ENCODE results near the gene CD276.
A peak's percentile ranks its signal among the peaks of the same experiment; 100 is the strongest.
"Not testable (repeated sequence)": the region's sequence is repeated elsewhere in the genome, so short reads cannot be mapped to it uniquely, and the experiment has no call there.

The CD276 gene

GRCh38 chr15:73685981-73686380 is 1.8 kb downstream of the CD276 start:
- DNase-seq: no peak

GRCh38 chr15:73686781-73687256 is 2.6 kb downstream of the CD276 start:
- no peak for DNase-seq

GRCh38 chr15:73687351-73687750 is 3.2 kb downstream of the CD276 start:
- no peak for DNase-seq

GRCh38 chr15:73688455-73688854 is 4.3 kb downstream of the CD276 start:
- no peak for DNase-seq

- no peak for DNase-seq
These were observed 7.2 kb downstream of the CD276 start for GRCh38 chr15:73691396-73691795.

- DNase-seq: no peak
These were observed 10.2 kb downstream of the CD276 start for GRCh38 chr15:73694419-73694818.

GRCh38 chr15:73695773-73696640 is 11.8 kb downstream of the CD276 start:
- no peak for DNase-seq

GRCh38 chr15:73696641-73697001 is 12.4 kb downstream of the CD276 start:
- DNase-seq: no peak

- DNase-seq: peak; percentile 81
These were observed 12.9 kb downstream of the CD276 start for GRCh38 chr15:73697033-73697467.

GRCh38 chr15:73699249-73700040 is 15.3 kb downstream of the CD276 start:
- DNase-seq: no peak

GRCh38 chr15:73700041-73700842 is 16.1 kb downstream of the CD276 start:
- DNase-seq: no peak

- not testable (repeated sequence) for DNase-seq
These were observed 18.4 kb downstream of the CD276 start for GRCh38 chr15:73702311-73703239.

GRCh38 chr15:73703601-73704000 is 19.4 kb downstream of the CD276 start:
- DNase-seq: not testable (repeated sequence)

- not testable (repeated sequence) for DNase-seq
These were observed 20.1 kb downstream of the CD276 start for GRCh38 chr15:73704142-73704868.

GRCh38 chr15:73704869-73705645 is 20.9 kb downstream of the CD276 start:
- no peak for DNase-seq

GRCh38 chr15:73708691-73709090 is 24.5 kb downstream of the CD276 start:
- no peak for DNase-seq

GRCh38 chr15:73709241-73709640 is 25.1 kb downstream of the CD276 start:
- no peak for DNase-seq

GRCh38 chr15:73709686-73710085 is 25.5 kb downstream of the CD276 start:
- no peak for DNase-seq

GRCh38 chr15:73710321-73710720 is 26.1 kb downstream of the CD276 start:
- DNase-seq: no peak

- DNase-seq: no peak
These were observed 27.3 kb downstream of the CD276 start for GRCh38 chr15:73711526-73711925.

All from DMS 273 treated with DMSO at 0.1 percent for 48 hours (cell line).